ENCODE results near the gene LMOD1.

The LMOD1 gene

GRCh38 chr1:201891451-201892045 is 54.8 kb downstream of the LMOD1 start:
- no peak for DNase-seq (ENCODE audit: low read depth)

DNA sequence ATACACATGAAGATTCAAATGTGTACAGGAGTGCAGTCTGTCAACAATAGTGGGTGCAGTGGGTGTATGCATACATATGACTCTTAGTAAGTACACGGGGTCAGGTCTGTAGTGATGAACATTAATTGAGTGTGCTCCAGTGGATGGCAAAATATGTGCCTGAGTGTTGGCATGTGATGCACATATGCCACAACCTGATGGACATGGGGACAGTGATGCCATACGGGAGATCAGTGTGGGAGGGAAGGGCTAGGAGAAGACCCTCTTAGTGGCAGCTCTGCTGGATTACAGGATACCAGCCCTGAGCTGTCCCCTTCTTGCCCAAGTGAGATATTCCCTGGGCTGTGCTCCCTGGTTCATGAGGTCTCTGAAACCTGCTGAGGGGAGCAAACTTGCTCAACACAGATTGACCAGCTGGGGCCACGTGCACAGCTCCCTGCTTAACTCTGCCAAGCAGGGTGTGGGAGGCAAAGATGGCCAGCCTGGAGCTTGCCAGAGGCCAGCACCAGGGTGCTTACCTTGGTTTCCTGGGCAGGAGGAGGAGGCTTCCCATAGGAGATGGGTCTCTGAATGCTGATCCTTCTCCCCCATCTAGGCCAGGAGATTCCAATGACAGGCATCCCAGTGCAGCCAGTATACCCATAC is 55.4 kb downstream of the LMOD1 start:
- DNase-seq (ENCODE audit: low read depth): no peak

GRCh38 chr1:201890223-201890622 is 56.1 kb downstream of the LMOD1 start:
- no peak for DNase-seq (ENCODE audit: low read depth)

DNA sequence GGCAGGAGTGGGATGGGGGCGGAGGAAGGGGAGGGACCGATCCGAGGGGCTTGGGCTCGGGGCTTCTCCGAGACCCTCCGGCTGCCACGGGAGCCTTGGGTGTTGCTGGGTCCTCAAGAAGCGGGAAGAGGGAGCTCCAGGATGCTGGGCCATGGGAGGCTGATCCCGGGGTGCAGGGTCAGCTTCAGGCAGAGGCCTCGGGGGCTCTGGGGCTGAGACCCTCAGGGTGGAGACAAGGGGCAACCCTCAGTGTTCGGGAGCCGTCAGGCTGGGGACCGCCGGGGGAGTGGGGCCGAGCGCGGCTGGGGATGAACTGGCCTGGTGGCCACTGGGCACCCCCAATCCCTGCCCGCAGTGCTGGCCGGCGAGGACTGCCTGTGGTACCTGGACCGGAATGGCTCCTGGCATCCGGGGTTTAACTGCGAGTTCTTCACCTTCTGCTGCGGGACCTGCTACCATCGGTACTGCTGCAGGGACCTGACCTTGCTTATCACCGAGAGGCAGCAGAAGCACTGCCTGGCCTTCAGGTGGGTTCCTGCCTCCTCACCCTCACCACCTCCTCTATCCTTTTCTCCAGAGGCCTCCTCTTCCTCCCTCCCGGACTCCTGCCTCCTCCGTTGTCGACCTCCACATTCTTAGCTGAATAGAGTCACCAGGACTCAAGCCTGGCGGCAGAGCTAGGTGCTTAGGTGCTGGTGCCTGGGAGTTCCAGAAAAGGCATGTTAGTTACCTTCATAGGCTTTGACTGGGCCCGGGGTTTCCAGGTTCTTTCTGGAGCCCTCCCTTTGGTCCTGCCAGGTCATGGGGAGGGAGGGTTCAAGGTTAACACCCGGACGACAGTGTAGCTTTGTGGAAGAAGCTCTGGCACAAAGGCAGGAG is 57.0 kb downstream of the LMOD1 start:
- no peak for DNase-seq (ENCODE audit: low read depth)

- peak; percentile 78 for DNase-seq (ENCODE audit: low read depth)
Observed at GRCh38 chr1:201888282-201889089, 57.9 kb downstream of the LMOD1 start, which contains the start of gene SHISA4. Gene SHISA4 (plus strand): TSS chr1:201888898. CDS start chr1:201888995, 97 bp downstream.

DNA sequence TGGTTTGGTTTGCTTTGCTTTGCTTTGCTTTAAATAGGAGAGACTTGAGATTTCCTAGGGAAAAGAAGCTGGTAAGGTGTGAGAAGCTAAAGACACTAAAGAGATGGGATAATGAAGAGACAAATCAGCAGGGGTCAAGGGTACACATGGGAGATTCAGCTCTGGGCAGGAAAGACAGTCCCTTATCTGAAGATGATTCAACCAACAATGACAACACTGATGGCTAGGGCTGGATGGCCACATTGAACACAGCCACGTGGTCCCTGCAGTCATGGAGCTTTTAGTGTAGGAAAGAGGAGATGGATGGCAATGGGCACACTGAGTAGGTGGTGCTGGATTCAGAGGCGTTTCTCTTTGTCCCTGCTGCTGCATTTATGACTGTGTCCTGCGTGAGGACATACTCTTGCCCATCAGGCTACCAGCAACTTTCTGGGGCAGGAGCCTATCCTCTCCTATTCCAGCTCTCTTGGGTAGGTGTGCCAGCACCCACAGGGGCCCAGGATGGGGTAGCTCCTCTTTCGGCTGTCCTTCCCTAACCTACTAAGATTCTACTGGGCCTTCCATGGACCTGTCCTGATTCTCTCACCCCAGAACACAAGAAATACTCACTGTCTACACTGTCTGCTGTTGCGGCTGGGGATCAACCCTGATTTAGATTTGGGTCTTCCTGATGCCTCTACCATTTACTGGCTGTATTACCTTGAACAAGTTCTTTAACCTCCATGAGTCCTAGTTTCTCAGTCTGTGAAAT is 59.1 kb downstream of the LMOD1 start:
- no peak for DNase-seq (ENCODE audit: low read depth)

- DNase-seq (ENCODE audit: low read depth): no peak
Observed at GRCh38 chr1:201886103-201886885, 60.1 kb downstream of the LMOD1 start.

- DNase-seq (ENCODE audit: low read depth): no peak
Observed at GRCh38 chr1:201885531-201886075, 60.7 kb downstream of the LMOD1 start.

- DNase-seq (ENCODE audit: low read depth): no peak
Observed at GRCh38 chr1:201884425-201884824, 61.9 kb downstream of the LMOD1 start.

- DNase-seq (ENCODE audit: low read depth): peak; percentile 60
Observed at GRCh38 chr1:201883786-201884185, 62.6 kb downstream of the LMOD1 start.

DNA sequence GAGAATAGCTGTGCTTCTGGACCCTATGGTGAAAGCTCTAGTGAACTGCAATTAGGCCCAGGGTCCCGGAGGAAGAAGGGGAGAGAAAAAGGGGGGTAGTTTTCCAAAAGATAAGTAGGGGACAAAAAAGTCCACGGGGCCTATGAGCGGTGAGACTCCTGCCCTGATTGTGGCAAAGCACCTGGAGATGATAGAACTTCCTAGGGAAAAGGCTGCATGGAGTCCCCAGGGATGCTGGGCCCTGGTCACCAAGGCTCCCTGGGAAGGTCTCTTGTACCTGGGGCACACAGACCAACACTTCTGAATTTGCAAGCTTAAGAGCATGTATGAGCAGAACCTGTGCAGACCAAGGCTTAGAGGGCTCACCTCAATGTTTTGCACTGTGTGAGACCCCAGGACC is 63.1 kb downstream of the LMOD1 start:
- DNase-seq (ENCODE audit: low read depth): no peak

GRCh38 chr1:201882665-201883132 is 63.6 kb downstream of the LMOD1 start:
- DNase-seq (ENCODE audit: low read depth): peak; percentile 32

- no peak for DNase-seq (ENCODE audit: low read depth)
Observed at GRCh38 chr1:201881617-201882016, 64.7 kb downstream of the LMOD1 start.

- no peak for DNase-seq (ENCODE audit: low read depth)
Observed at GRCh38 chr1:201880928-201881571, 65.3 kb downstream of the LMOD1 start.

GRCh38 chr1:201877877-201878401 is 68.4 kb downstream of the LMOD1 start:
- peak; percentile 38 for DNase-seq (ENCODE audit: low read depth)

GRCh38 chr1:201876148-201876818 is 70.1 kb downstream of the LMOD1 start:
- DNase-seq (ENCODE audit: low read depth): no peak

- no peak for DNase-seq (ENCODE audit: low read depth)
Observed at GRCh38 chr1:201874672-201875071, 71.7 kb downstream of the LMOD1 start.

- no peak for DNase-seq (ENCODE audit: low read depth)
Observed at GRCh38 chr1:201870397-201870796, 76.0 kb downstream of the LMOD1 start.

- no peak for DNase-seq (ENCODE audit: low read depth)
Observed at GRCh38 chr1:201861448-201861847, 84.9 kb downstream of the LMOD1 start.
